DND-41 (cell line): ENCODE results near the gene TEX11.
"Not testable (repeated sequence)": the region's sequence is repeated elsewhere in the genome, so short reads cannot be mapped to it uniquely, and the experiment has no call there.

Experiments
- ATAC-seq: fragments of 200-7000 bp; cut with Tn5 transposase; 3 replicates; pipeline ENCODE4 v1.9.1; 2021; ENCODE audit warnings: low read depth; ENCODE audit not compliant: insufficient read depth
- DNase-seq: peaks from one replicate; pipeline ENCODE4 v3.0.0-alpha.2; 2020
- H2AFZ ChIP-seq: 2 replicates; pipeline ENCODE4 v1.6.0; 2012; ENCODE audit warnings: low read depth, low read length
- H3K27ac ChIP-seq: 2 replicates; pipeline ENCODE4 v1.5.1; 2012; ENCODE audit warnings: low read length, inconsistent platforms
- H3K27me3 ChIP-seq: fragments of 200-600 bp; sonication (generic); 2 replicates; pipeline ENCODE4 v1.6.0; 2012; ENCODE audit warnings: low read length, mild to moderate bottlenecking, inconsistent platforms; ENCODE audit not compliant: insufficient read depth, poor library complexity
- H3K36me3 ChIP-seq: 2 replicates; pipeline ENCODE4 v1.5.1; 2012; ENCODE audit warnings: low read length, inconsistent platforms; ENCODE audit not compliant: insufficient read depth
- H3K4me1 ChIP-seq: 2 replicates; pipeline ENCODE4 v1.5.1; 2012; ENCODE audit warnings: mild to moderate bottlenecking, low read length; ENCODE audit not compliant: insufficient read depth
- H3K4me2 ChIP-seq: 2 replicates; pipeline ENCODE4 v1.6.0; 2012; ENCODE audit warnings: mild to moderate bottlenecking, moderate library complexity, low read length, inconsistent platforms; ENCODE audit not compliant: insufficient read depth
- H3K4me3 ChIP-seq, 2 experiments: fragments of 200-600 bp in 1 of 2; shearing (Covaris generic) in 1 of 2; 2 replicates each; pipeline ENCODE4 v1.5.1; 2012 to 2016; ENCODE audit warnings: inconsistent platforms in 2 of 2, low read length in 2 of 2, mild to moderate bottlenecking in 2 of 2, low read depth in 1 of 2, moderate library complexity in 1 of 2
- H3K79me2 ChIP-seq: 2 replicates; pipeline ENCODE4 v1.6.0; 2012; ENCODE audit warnings: low read length, inconsistent platforms; ENCODE audit not compliant: insufficient read depth
- H3K9ac ChIP-seq: 2 replicates; pipeline ENCODE4 v1.6.0; 2012; ENCODE audit warnings: low read depth, mild to moderate bottlenecking, inconsistent platforms, low read length, moderate library complexity
- H3K9me3 ChIP-seq: 2 replicates; pipeline ENCODE4 v1.5.1; 2012; ENCODE audit warnings: low read length, moderate library complexity, mild to moderate bottlenecking, inconsistent platforms; ENCODE audit not compliant: insufficient read depth, severe bottlenecking
- H4K20me1 ChIP-seq: 2 replicates; pipeline ENCODE4 v1.6.0; 2012; ENCODE audit warnings: low read length; ENCODE audit not compliant: insufficient read depth
- EZH2 ChIP-seq: IDR thresholded peaks from 3 replicates; pipeline ENCODE4 v1.6.1; 2012; ENCODE audit warnings: borderline replicate concordance, low read depth, mild to moderate bottlenecking, moderate library complexity, low read length, inconsistent platforms; ENCODE audit not compliant: severe bottlenecking
- TF ChIP-seq, protein P1 (sequence below): IDR thresholded peaks from 2 replicates; pipeline ENCODE4 v1.5.1; 2012; ENCODE audit warnings: borderline replicate concordance, low read length, moderate library complexity, mild to moderate bottlenecking; ENCODE audit not compliant: poor library complexity, severe bottlenecking; ENCODE audit errors: extremely low read depth

The TEX11 gene

DNA sequence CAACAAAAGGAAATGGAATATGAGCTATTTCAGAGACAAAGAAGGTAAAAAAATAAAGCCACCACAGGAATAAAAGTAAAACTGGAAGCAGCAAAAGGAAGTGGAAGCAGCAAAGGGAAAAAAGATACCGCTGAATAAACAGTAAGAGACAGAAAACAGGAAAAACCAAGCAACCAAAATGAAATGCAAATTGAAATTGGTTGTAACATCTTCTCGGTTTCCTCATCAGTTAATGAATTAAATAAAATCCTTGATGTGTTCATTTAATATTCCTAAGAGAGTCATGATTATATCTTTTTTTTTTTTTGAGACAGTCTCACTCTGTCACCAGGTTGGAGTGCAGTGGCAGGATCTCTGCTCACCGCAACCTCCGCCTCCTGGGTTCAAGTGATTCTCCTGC, 331.1 kb downstream of the TEX11 start:
- no peaks in the 10 kb centered on the region for H3K9me3 ChIP-seq
- H2AFZ ChIP-seq, result no peak overlapping the region
- H3K4me2 ChIP-seq, result no peak overlapping the region
- H3K4me1 ChIP-seq, result no peaks in the 10 kb centered on the region
- H3K79me2 ChIP-seq, result no peaks in the 10 kb centered on the region
- no peaks in the 10 kb centered on the region for H3K27me3 ChIP-seq
- TF ChIP-seq, protein P1, sequence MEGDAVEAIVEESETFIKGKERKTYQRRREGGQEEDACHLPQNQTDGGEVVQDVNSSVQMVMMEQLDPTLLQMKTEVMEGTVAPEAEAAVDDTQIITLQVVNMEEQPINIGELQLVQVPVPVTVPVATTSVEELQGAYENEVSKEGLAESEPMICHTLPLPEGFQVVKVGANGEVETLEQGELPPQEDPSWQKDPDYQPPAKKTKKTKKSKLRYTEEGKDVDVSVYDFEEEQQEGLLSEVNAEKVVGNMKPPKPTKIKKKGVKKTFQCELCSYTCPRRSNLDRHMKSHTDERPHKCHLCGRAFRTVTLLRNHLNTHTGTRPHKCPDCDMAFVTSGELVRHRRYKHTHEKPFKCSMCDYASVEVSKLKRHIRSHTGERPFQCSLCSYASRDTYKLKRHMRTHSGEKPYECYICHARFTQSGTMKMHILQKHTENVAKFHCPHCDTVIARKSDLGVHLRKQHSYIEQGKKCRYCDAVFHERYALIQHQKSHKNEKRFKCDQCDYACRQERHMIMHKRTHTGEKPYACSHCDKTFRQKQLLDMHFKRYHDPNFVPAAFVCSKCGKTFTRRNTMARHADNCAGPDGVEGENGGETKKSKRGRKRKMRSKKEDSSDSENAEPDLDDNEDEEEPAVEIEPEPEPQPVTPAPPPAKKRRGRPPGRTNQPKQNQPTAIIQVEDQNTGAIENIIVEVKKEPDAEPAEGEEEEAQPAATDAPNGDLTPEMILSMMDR, result no peak
- TF ChIP-seq EZH2, result no peak
- H3K36me3 ChIP-seq, result no peaks in the 10 kb centered on the region
- ATAC-seq, result no peak
- no peak overlapping the region for H3K27ac ChIP-seq
- H3K9ac ChIP-seq, result no peak overlapping the region
- DNase-seq, result no peak
- no peaks in the 10 kb centered on the region for H4K20me1 ChIP-seq
- no peak overlapping the region for H3K4me3 ChIP-seq

DNA sequence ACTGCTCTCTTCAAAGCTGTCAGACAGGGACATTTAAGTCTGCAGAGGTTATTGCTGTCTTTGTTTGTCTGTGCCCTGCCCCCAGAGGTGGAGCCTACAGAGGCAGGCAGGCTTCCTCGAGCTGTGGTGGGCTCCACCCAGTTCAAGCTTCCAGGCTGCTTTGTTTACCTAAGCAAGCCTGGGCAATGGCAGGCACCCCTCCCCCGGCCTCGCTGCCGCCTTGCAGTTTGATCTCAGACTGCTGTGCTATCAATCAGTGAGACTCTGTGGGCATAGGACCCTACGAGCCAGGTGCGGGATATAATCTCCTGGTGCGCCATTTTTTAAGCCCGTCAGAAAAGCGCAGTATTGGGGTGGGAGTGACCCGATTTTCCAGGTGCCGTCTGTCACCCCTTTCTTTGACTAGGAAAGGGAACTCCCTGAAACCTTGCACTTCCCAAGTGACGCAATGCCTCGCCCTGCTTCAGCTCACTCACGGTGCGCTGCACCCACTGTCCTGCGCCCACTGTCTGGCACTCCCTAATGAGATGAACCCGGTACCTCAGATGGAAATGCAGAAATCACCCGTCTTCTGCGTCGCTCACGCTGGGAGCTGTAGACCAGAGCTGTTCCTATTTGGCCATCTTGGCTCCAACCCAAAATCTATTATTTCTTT, 338.5 kb downstream of the TEX11 start:
- not testable (repeated sequence) for ATAC-seq, H3K4me2 ChIP-seq, H3K27me3 ChIP-seq, H3K27ac ChIP-seq, H3K36me3 ChIP-seq, DNase-seq, H3K79me2 ChIP-seq, H3K4me3 ChIP-seq, H4K20me1 ChIP-seq, H2AFZ ChIP-seq, H3K4me1 ChIP-seq, H3K9ac ChIP-seq, H3K9me3 ChIP-seq

DNA sequence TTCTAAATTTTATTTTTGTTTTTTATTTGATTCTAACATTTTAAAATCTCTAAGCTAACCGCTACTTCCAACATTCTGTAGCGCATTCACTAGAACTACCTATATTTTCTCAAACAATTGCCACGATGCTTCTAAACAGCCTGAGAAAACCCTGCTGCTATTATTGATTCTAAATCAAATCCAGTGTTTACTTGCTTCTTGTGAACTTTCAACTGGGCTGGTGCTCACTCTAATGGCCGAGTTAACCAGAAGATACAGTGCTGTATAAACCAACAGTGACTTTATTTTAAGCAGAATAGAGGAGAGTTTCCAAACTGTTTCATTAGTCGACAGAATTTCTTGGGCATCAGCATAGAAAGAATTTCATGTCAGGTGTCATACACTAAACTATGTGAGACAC, 353.6 kb downstream of the TEX11 start:
- no peak overlapping the region for H3K4me2 ChIP-seq
- no peak for DNase-seq
- H3K9me3 ChIP-seq, result no peaks in the 10 kb centered on the region

DNA sequence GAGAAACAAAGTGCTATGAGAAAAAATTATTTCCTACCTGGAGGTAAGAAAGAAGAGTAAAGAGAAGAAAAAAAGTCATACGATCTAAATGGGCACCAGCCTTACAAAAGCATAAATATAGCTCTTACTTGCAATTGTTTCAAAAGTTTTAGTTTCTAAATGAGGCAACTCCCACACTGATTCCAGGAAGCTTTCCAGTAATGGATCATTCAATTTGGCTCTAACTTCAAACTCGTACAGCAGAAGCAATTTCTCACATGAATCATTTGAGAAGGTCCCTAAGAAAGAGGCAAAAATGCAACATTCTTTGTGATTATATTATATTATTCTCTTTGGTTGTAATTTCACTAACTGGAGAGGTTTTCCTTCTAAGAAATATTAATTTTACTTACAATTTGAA, 354.0 kb downstream of the TEX11 start:
- Histone ChIP-seq H3K9me3 (no peaks in the 10 kb centered on the region), H3K4me3 (no peak overlapping the region), H3K36me3 (no peaks in the 10 kb centered on the region), H3K9ac (no peak overlapping the region), H3K27me3 (no peaks in the 10 kb centered on the region), H4K20me1 (no peaks in the 10 kb centered on the region), H2AFZ (no peak overlapping the region), H3K79me2 (no peaks in the 10 kb centered on the region), H3K27ac (no peak overlapping the region), H3K4me2 (no peak overlapping the region), H3K4me1 (no peaks in the 10 kb centered on the region)
- no peak for TF ChIP-seq EZH2
- TF ChIP-seq, protein P1, result no peak
- DNase-seq, result no peak
- ATAC-seq, result no peak

More for the DNA sequence above, 353.6 kb downstream of the TEX11 start:
- H3K4me1 ChIP-seq, result no peaks in the 10 kb centered on the region
- no peaks in the 10 kb centered on the region for H3K27me3 ChIP-seq
- no peak overlapping the region for H2AFZ ChIP-seq
- no peak overlapping the region for H3K4me3 ChIP-seq
- TF ChIP-seq, protein P1, result no peak
- no peak for ATAC-seq
- no peaks in the 10 kb centered on the region for H4K20me1 ChIP-seq
- H3K9ac ChIP-seq, result no peak overlapping the region
- H3K36me3 ChIP-seq, result no peaks in the 10 kb centered on the region
- no peaks in the 10 kb centered on the region for H3K79me2 ChIP-seq
- H3K27ac ChIP-seq, result no peak overlapping the region
